ENCODE data around the gene RELL1. TPM values are rescaled to one million over a fixed set of nuclear protein-coding genes. Genes with fewer than 3 reads are reported as not detected.
A peak's percentile ranks its signal among the peaks of the same experiment; 100 is the strongest.

The RELL1 gene
- total and polyA plus RNA-seq, 4 experiments from 2014 or later: 3.9 to 36.9 (median 21.9) TPM

DNA sequence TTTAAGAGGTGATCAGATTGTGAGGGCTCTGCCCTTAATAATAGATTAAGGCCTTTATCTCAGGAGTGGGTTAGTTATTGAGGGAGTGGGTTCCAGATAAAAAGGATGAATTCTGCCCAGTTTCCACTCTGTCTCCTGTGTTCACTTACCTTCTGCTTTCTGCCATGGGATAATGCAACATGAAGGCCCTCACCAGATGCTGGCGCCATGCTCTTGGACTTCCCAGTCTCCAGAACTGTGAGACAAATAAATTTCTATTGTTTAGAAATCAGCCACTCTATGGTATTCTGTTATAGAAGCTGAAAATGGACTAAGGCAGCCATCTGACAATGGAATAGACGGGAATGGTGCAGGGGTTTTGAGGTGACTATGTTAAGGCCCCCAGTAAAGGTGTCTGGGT is 6.9 kb upstream of the RELL1 start:
- ChIA-PET CTCF (ENCODE audit: partially characterized antibody) (interaction anchor here (1.7 kb wide), 1 partner anchor 90 kb away, joined by 5 read pairs; no protein-coding TSS in a partner anchor), POLR2A (ENCODE audit: partially characterized antibody) (no interaction called here)
- Mint-ChIP-seq H3K27me3 (no peaks in the 10 kb centered on the region), H3K4me1 (no peaks in the 10 kb centered on the region), H3K9me3 (peaks cover 0 to 7% (median 3%) of the 10 kb centered on the region in 8 donors), H3K4me3 (no peak overlapping the region), H3K36me3 (peaks cover 0 to 3% of the 10 kb centered on the region in 2 donors), H3K27ac (no peak overlapping the region)
- Histone ChIP-seq H3K9me3 (ENCODE audit: control insufficient read depth in 1 of 2, low read length in 2 of 2) (no peaks in the 10 kb centered on the region), H3K27me3 (ENCODE audit: insufficient read depth, low read length) (no peaks in the 10 kb centered on the region), H3K36me3 (ENCODE audit: insufficient read depth, low read length) (no peaks in the 10 kb centered on the region), H3K27ac (ENCODE audit: low read depth, low read length) (no peak overlapping the region), H3K4me1 (ENCODE audit: insufficient read depth, low read length) (no peaks in the 10 kb centered on the region), H3K4me3 (ENCODE audit: low read length in 2 of 2) (no peak overlapping the region)
- no peak for DNase-seq
- intact Hi-C loops (cut with micrococcal nuclease): no loop called here

GRCh38 chr4:37690976-37691375 is 4.8 kb upstream of the RELL1 start:
- no peaks in the 10 kb centered on the region for H3K27me3 Mint-ChIP-seq
- H3K4me1 Mint-ChIP-seq: peaks cover 2 to 12% (median 5%) of the 10 kb centered on the region in 4 donors
- DNase-seq: no peak
- Histone ChIP-seq H3K4me1 (ENCODE audit: insufficient read depth, low read length) (peaks cover 7% of the 10 kb centered on the region), H3K27ac (ENCODE audit: low read depth, low read length) (no peak overlapping the region), H3K4me3 (ENCODE audit: low read length in 2 of 2) (no peak overlapping the region), H3K36me3 (ENCODE audit: insufficient read depth, low read length) (no peaks in the 10 kb centered on the region), H3K9me3 (ENCODE audit: control insufficient read depth in 1 of 2, low read length in 2 of 2) (no peaks in the 10 kb centered on the region), H3K27me3 (ENCODE audit: insufficient read depth, low read length) (no peaks in the 10 kb centered on the region)
- peaks cover 2 to 3% of the 10 kb centered on the region in 2 donors for H3K36me3 Mint-ChIP-seq
- H3K27ac Mint-ChIP-seq: no peak overlapping the region
- ChIA-PET CTCF (ENCODE audit: partially characterized antibody) (interaction anchor here (1.0 kb wide), 1 partner anchor 88 kb away, joined by 3 read pairs; no protein-coding TSS in a partner anchor), POLR2A (ENCODE audit: partially characterized antibody) (no interaction called here)
- H3K9me3 Mint-ChIP-seq: peaks cover 0 to 7% (median 3%) of the 10 kb centered on the region in 8 donors
- intact Hi-C loops (cut with micrococcal nuclease): no loop called here
- no peak overlapping the region for H3K4me3 Mint-ChIP-seq

- H3K4me3 ChIP-seq (ENCODE audit: low read length in 2 of 2): no peak overlapping the region
- intact Hi-C loops (cut with micrococcal nuclease): loop anchor here (5.0 to 10.0 kb wide), 4 partner anchors 37 to 1678 kb away; partner anchors contain the start of genes RFC1 and TMEM156
- no peaks in the 10 kb centered on the region for H3K27me3 ChIP-seq (ENCODE audit: insufficient read depth, low read length)
- peaks cover 16% of the 10 kb centered on the region for H3K4me1 ChIP-seq (ENCODE audit: insufficient read depth, low read length)
- Mint-ChIP-seq H3K27ac (peak overlapping the region in 1 of 7 donors; percentile 22), H3K9me3 (peaks cover 0 to 6% (median 3%) of the 10 kb centered on the region in 8 donors), H3K4me3 (no peak overlapping the region), H3K27me3 (no peaks in the 10 kb centered on the region), H3K36me3 (peaks cover 3 to 9% of the 10 kb centered on the region in 2 donors), H3K4me1 (peaks cover 10 to 24% (median 13%) of the 10 kb centered on the region in 4 donors)
- CTCF ChIA-PET (ENCODE audit: partially characterized antibody): interaction anchor here (0.7 to 1.2 kb wide), 3 partner anchors 12 to 84 kb away, joined by 3 read pairs; no protein-coding TSS in a partner anchor
- H3K9me3 ChIP-seq (ENCODE audit: control insufficient read depth in 1 of 2, low read length in 2 of 2): no peaks in the 10 kb centered on the region
- DNase-seq: no peak
- no peaks in the 10 kb centered on the region for H3K36me3 ChIP-seq (ENCODE audit: insufficient read depth, low read length)
- no peak overlapping the region for H3K27ac ChIP-seq (ENCODE audit: low read depth, low read length)
- POLR2A ChIA-PET (ENCODE audit: partially characterized antibody): no interaction called here
Measured at GRCh38 chr4:37689353-37690095, 3.3 kb upstream of the RELL1 start.

DNA sequence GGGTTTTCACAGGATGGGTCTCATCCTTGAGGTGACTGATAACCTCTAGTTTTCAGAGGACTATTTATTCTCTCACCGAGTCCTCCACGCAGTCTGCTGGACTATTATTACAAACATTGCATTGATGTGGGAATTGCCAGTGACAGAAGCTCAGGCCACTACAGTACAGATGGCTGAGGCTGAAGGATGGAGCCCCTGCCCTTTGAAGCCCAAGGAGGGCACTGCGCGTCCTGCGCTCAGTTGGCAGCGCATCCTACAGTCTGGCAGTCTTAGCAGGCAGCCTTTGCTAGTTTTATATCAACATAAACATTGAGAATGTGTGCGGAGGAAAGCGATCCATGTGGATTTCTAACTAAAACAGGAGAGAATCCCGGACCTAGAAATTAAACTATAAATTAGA is 1.5 kb upstream of the RELL1 start:
- Mint-ChIP-seq H3K36me3 (peaks cover 3 to 11% of the 10 kb centered on the region in 2 donors), H3K4me3 (peak overlapping the region in 2 of 8 donors; percentile 94 to 98), H3K27me3 (no peaks in the 10 kb centered on the region), H3K27ac (peak overlapping the region in 5 of 7 donors; percentile 30 to 95 (median 82)), H3K4me1 (peaks cover 22 to 37% (median 27%) of the 10 kb centered on the region in 4 donors), H3K9me3 (peaks cover 0 to 3% (median under 1%) of the 10 kb centered on the region in 8 donors)
- ChIA-PET CTCF (ENCODE audit: partially characterized antibody) (interaction anchor here (1.4 to 3.0 kb wide), 2 partner anchors 85 to 94 kb away, joined by 3 to 7 read pairs; no protein-coding TSS in a partner anchor), POLR2A (ENCODE audit: partially characterized antibody) (no interaction called here)
- intact Hi-C loops (cut with micrococcal nuclease): loop anchor here (5.0 to 10.0 kb wide), 4 partner anchors 35 to 1680 kb away; partner anchors contain the start of genes RFC1 and TMEM156
- Histone ChIP-seq H3K27me3 (ENCODE audit: insufficient read depth, low read length) (no peaks in the 10 kb centered on the region), H3K9me3 (ENCODE audit: control insufficient read depth in 1 of 2, low read length in 2 of 2) (no peaks in the 10 kb centered on the region), H3K36me3 (ENCODE audit: insufficient read depth, low read length) (no peaks in the 10 kb centered on the region), H3K4me3 (ENCODE audit: low read length in 2 of 2) (no peak overlapping the region), H3K4me1 (ENCODE audit: insufficient read depth, low read length) (peaks cover 31% of the 10 kb centered on the region), H3K27ac (ENCODE audit: low read depth, low read length) (no peak overlapping the region)
- DNase-seq: no peak

DNA sequence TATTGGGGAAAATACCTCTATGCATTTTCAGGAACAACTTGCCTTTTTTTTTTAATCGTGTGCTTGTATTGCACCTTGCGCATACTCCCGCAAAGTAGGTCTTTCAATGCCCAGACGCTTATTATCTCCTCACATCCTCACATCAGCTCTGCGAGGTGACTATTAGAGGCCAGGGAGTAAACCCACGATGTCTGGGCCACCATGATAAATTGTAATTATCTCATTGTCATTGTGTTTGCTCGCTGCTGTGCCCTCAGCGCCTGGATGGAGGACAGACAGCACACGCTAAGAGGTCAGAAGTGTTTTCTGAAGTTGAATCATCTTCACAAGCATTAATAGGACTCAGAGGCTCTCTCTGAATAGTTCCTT is 1.0 kb upstream of the RELL1 start:
- Histone ChIP-seq H3K27ac (ENCODE audit: low read depth, low read length) (peak overlapping the region; percentile 91), H3K9me3 (ENCODE audit: control insufficient read depth in 1 of 2, low read length in 2 of 2) (no peaks in the 10 kb centered on the region), H3K27me3 (ENCODE audit: insufficient read depth, low read length) (no peaks in the 10 kb centered on the region), H3K4me1 (ENCODE audit: insufficient read depth, low read length) (peaks cover 36% of the 10 kb centered on the region), H3K4me3 (ENCODE audit: low read length in 2 of 2) (peak overlapping the region in 1 of 2 donors; percentile 72), H3K36me3 (ENCODE audit: insufficient read depth, low read length) (no peaks in the 10 kb centered on the region)
- peaks cover 0 to 2% (median 0%) of the 10 kb centered on the region in 8 donors for H3K9me3 Mint-ChIP-seq
- ChIA-PET POLR2A (ENCODE audit: partially characterized antibody) (interaction anchor here (0.7 to 1.5 kb wide), 5 partner anchors 12 to 1342 kb away, joined by 3 to 6 read pairs (median 3); no protein-coding TSS in a partner anchor), CTCF (ENCODE audit: partially characterized antibody) (interaction anchor here (0.8 to 3.0 kb wide), 2 partner anchors 89 to 94 kb away, joined by 4 to 7 read pairs; no protein-coding TSS in a partner anchor)
- peak overlapping the region; percentile 88 to 98 (median 94) for H3K4me3 Mint-ChIP-seq
- H3K4me1 Mint-ChIP-seq: peaks cover 25 to 43% (median 31%) of the 10 kb centered on the region in 4 donors
- H3K36me3 Mint-ChIP-seq: peaks cover 0 to 11% of the 10 kb centered on the region in 2 donors
- H3K27ac Mint-ChIP-seq: peak overlapping the region; percentile 73 to 95 (median 86)
- intact Hi-C loops (cut with micrococcal nuclease): loop anchor here (5.0 to 10.0 kb wide), 4 partner anchors 35 to 1680 kb away; partner anchors contain the start of genes RFC1 and TMEM156
- no peaks in the 10 kb centered on the region for H3K27me3 Mint-ChIP-seq
- DNase-seq: no peak

DNA sequence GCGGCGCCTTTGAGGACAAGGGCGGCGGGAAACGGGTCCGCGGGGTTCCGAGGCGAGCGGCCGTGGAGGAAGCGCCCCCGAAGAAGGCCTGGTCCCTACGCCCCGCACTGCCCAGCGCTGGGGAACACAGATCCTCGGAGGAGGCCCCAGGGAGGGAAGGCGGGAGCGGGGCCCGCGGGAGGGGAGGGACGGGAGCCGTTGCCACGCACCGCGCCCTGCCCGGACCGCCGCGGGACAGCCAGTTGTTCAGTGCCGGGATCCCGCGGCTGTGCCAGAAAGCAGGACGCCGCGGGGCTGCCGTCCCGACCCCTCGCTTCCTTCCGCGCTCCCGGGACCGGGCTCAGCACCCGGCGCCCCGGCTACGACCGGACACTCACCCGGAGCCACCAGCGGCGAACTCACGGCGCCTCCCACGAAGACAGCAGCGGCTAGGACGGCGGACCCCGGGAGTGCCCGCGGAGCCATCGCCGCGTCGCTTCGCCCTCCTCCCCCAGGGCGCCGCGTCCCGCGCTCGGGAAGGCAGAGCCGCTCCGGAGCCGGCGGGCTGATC is 278 bp downstream of the RELL1 start:
- peak in 1 of 5 donors; percentile 70 for DNase-seq
- Mint-ChIP-seq H3K36me3 (peaks cover 0 to 11% of the 10 kb centered on the region in 2 donors), H3K4me1 (peaks cover 27 to 52% (median 35%) of the 10 kb centered on the region in 4 donors), H3K9me3 (no peaks in the 10 kb centered on the region), H3K27me3 (no peaks in the 10 kb centered on the region), H3K27ac (peak overlapping the region; percentile 97 to 99 (median 98)), H3K4me3 (peak overlapping the region; percentile 91 to 98 (median 95))
- Histone ChIP-seq H3K27me3 (ENCODE audit: insufficient read depth, low read length) (no peaks in the 10 kb centered on the region), H3K27ac (ENCODE audit: low read depth, low read length) (peak overlapping the region; percentile 91), H3K36me3 (ENCODE audit: insufficient read depth, low read length) (no peaks in the 10 kb centered on the region), H3K4me1 (ENCODE audit: insufficient read depth, low read length) (peaks cover 41% of the 10 kb centered on the region), H3K9me3 (ENCODE audit: control insufficient read depth in 1 of 2, low read length in 2 of 2) (no peaks in the 10 kb centered on the region), H3K4me3 (ENCODE audit: low read length in 2 of 2) (peak overlapping the region; percentile 18 to 72)
- ChIA-PET POLR2A (ENCODE audit: partially characterized antibody) (interaction anchor here (0.6 to 1.5 kb wide), 7 partner anchors 10 to 99 kb away, joined by 3 to 6 read pairs (median 3); no protein-coding TSS in a partner anchor), CTCF (ENCODE audit: partially characterized antibody) (interaction anchor here (1.4 to 3.0 kb wide), 2 partner anchors 83 to 95 kb away, joined by 5 to 7 read pairs; no protein-coding TSS in a partner anchor)
- intact Hi-C loops (cut with micrococcal nuclease): loop anchor here (1.0 to 10.0 kb wide), 10 partner anchors 10 to 1681 kb away; partner anchors contain the start of genes PGM2, RFC1, TBC1D1 and TMEM156
